ENCODE data around the gene RHOU.
"Not testable (repeated sequence)": the region's sequence is repeated elsewhere in the genome, so short reads cannot be mapped to it uniquely, and the experiment has no call there.

Gene RHOU

GRCh38 chr1:228765168-228765946, 30.1 kb downstream of the RHOU start:
- no peak for DNase-seq

DNA sequence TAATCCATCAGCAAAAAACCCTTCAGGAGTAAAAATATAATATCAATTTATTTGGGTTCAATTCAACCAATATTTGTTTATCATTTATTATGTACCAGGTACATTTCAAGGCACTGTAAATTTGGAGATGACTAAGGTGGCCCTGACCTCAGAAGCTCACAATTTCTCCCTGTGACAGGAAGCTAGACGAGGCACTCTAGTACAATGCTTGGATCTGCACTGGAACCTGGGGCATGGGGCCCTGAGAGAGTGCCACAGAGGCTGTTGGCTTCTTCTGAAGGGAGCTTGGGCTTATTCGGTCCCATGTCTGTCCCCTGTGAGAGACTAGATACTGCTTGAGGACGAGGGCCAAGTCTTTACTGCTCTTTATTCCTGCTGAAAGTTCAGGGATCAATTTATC, 31.5 kb downstream of the RHOU start:
- no peak for DNase-seq

DNA sequence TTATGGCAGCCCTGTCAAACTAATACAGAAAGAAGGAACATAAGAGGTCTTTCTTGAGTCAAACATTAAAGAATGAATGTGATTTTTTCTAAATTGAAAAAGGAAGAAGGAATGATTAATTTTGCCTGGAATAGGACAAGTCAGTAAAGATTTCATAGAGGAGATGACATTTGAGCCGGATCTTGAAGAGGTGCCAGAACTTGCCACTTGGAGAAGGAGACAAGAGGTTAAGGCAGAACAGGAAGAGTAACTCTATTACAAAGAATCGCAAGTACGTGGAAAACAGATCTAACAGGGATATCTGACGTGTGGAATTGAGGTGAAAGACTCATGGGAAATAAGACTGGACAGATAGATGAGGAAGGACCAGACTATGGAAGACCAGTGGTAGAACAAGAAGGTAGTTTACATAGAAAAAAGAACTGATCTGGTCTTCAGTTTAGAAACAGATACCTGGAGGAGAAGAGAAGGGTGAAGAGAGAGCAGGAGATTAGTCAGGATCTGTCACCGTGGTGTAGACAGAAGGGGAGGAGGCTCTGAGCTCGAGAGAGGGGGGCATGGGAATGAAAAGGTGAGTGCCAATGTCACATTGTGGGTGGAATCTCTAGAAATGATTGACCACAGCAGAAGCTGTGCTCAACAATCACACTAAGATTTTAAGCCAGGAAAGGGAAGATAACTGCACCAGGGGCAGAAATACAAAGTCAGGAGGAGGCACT, 32.5 kb downstream of the RHOU start:
- no peak for DNase-seq

DNA sequence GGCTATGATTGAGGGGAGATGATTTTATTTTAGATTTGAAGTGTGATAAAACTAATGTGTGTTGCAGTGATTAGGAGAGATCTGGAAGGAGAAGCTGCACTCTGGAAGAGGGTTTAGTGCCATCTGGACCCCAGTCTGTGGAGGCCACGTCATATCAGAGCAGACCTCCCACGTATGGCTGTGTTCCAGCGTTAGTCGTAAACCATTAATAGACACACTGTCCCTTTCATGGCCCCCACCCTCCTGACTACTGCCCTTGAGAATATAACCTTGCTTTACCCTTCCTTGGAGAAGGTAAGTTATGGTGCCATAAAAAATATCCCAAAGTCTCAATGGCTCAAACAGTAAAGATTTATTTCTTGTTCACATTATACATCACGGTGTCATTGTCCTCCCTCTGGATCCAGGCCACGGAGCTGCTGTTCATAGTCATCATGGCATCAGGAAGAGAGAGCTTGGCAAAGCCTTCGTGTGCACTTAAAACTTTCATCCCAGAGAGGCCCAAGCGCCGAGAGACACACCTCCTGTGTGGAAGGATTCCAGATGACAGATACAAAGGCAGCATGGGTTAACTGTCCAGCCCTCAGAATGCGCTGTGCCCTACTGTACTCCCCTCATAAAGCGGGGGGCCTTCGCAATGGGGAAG, 33.2 kb downstream of the RHOU start:
- no peak for DNase-seq

GRCh38 chr1:228770779-228771223, 35.5 kb downstream of the RHOU start:
- DNase-seq, result peak; percentile 28 to 76 (median 33)

- DNase-seq, result peak in 1 of 3 experiments; percentile 7
These were observed 37.4 kb downstream of the RHOU start for GRCh38 chr1:228772516-228773212.

GRCh38 chr1:228775946-228776345, 40.7 kb downstream of the RHOU start:
- not testable (repeated sequence) for DNase-seq

DNA sequence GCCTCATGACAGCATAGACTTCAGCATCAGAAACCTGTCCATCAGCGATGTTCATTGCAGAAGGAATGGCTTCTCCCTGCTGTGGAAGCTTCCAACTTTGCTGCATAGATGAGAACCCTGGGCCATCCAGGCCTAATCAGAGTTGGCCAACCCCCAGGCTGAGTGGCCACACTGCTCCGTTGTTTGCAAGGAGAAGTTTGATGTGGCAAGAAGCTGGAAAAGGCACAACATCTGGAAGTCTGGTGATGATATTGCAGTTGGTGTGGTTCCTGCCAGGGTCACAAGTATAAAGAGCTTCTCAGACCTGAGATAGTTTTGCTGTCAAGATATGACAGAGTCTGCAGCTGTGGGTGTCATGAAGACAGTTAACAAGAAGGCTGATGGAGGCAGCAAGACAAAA, 41.2 kb downstream of the RHOU start:
- no peak for DNase-seq

- no peak for DNase-seq
These were observed 42.0 kb downstream of the RHOU start for GRCh38 chr1:228777236-228777635.

DNA sequence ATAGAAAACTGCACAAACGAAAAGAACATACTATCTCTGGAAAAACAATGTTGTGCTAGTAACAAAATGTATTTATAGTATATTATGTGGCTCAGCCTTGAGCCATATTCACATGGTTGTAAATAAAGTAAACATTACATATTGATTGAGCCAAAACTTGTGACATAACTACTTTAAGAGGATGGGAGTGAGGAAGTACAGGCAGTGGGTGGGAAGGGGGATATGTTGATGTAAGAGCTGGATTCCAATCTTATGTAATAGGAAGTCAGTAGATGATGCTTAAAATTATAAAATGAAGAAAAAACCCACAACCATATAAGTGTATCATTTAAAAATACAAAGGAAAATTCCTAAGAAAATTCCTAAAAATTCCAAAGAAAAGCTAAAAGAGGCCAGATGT, 42.7 kb downstream of the RHOU start:
- DNase-seq, result no peak

GRCh38 chr1:228778466-228778865, 43.2 kb downstream of the RHOU start:
- DNase-seq, result no peak

- DNase-seq, result no peak
These were observed 43.7 kb downstream of the RHOU start for GRCh38 chr1:228778961-228779360.

DNA sequence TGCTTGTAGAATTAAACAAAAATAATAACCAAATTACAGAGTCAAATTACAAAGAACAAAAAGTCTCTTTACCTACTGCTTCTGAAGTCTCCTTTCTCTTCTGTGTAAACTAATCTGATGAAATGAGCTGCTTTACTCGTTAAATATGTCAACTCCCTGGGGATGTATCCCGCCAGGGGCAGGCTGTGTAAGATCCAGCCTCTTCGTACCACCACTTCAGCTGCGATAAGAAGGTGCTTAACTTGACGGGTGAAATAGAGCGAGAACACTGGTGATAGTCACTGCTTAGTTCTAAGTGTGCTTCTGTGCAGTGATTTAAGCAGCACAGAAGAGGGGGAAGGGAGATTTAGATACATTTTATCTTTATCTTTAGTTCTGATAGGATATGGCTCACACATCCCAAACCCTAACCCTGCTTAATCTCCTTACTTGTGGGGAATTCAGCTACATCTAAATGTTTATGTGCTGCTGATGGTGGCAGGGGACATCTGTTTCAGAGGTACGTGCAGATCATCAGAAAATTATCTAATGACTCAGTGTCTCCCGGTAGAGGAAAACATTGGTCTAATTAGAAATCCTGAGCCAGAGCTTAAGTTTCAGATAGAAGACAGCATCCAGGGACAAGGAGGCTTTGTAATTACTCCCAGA, 46.0 kb downstream of the RHOU start:
- DNase-seq, result peak; percentile 54 to 93 (median 87)

GRCh38 chr1:228781809-228782661, 46.8 kb downstream of the RHOU start:
- DNase-seq, result no peak

- DNase-seq, result no peak
These were observed 47.6 kb downstream of the RHOU start for GRCh38 chr1:228782662-228783417.

DNA sequence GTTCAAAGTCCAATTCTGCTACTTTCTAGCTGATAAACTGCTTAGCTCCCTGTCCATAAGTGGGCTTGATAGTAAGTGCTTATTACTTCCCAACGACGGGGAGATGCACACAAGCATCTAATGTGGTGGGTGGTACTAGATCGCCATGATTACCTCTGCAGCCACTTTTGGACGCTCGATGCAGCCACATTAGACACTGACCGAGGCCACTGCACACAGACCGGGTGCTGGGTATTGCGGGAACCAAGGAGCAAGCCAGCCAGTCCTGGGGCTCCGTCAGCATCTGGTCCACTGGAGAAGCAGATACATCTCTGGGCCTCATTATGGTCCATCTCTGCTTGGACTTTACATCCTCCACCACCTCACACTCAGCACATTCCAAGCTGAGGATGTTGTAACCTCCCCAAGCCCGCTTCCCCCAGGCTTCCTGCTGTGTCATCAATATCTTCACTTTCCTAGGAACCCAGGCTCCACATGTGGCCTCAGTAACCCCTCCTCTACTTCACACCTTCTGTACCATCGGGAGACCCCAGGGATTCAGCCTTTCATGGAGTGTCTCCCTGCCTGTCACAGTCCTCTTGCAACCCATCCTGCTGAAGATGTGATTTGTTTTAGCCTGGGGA, 48.2 kb downstream of the RHOU start:
- DNase-seq, result no peak

DNA sequence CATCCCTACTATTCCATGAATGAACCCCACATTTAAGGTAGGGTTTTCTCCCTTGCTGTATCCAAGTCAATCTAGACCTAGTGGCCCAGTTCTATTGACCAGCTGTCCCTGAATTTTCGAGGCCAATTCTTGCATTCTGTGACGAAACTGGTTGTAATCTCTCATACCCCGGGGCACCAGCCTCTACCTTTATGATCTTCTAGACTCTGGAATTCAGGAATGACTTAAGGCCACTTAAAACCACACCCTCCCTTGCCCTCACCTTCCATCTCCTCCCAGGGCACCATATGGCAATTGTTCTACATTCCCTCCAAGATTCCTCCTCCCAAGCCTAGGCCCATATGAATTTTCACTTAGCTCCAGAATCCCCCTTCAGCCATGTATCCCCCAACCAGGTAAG, 48.9 kb downstream of the RHOU start:
- no peak for DNase-seq

DNA sequence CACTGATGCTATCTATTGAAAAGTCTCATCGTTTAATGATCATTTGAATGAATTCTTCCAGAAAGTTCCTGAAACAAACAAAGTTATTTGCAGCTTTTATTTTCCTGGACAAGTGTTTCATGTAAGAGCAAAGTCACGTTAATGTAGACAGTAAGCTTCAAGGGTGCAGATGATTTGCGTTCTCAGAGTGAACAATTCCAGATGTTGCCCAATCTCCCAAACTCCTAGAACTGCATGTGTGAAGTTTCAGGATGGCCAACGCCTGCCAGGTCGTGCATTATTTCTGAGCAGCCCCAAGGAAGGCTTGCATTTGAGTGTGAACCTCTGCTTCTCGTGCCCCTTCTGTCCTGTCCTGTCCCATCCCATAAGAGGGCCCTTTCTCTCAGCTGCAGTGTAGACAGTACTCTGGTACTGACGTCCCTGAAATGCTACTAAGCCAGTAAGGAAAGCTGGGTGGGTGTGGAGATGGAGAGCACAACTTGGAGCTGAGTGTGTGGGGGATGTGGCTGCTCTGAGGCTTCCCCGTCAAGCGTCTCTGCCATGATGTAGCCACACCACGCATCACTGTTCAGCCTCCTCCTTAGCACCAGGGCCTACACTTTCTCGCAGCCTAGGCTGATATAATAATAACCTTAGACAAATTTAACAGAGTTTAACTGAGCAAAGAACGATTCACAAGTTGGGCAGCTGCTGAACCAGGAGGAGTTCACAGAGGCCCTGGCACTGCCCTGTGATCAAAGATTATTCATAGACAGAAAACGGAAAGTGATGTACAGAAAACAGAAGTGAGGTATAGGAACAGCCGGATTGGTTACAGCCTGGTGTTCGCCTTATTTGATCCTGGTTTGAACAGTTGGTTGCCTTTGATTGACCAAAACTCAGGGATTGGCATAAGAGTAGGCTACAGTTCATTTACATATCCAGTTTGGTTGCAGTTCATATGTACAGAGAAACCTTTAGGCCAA, 50.4 kb downstream of the RHOU start:
- DNase-seq, result no peak
